Ishikawa (cell line): ENCODE results near the gene OTULIN.

Experiments used
- CEBPB ChIP-seq: IDR thresholded peaks from 2 replicates; pipeline ENCODE4 v1.6.1; 2012
- CREB1 ChIP-seq: IDR thresholded peaks from 2 replicates; pipeline ENCODE4 v1.6.1; 2012; ENCODE audit warnings: low read depth
- EGR1 ChIP-seq: IDR thresholded peaks from 2 replicates; pipeline ENCODE4 v1.6.1; 2012
- EP300 ChIP-seq: IDR thresholded peaks from 2 replicates; pipeline ENCODE4 v1.6.1; 2012; ENCODE audit warnings: borderline replicate concordance
- FOXM1 ChIP-seq: IDR thresholded peaks from 2 replicates; pipeline ENCODE4 v1.6.1; 2012; ENCODE audit warnings: low read depth, borderline replicate concordance
- MAX ChIP-seq: IDR thresholded peaks from 2 replicates; pipeline ENCODE4 v1.6.1; 2012
- NFIC ChIP-seq: IDR thresholded peaks from 2 replicates; pipeline ENCODE4 v1.6.1; 2012
- RAD21 ChIP-seq: IDR thresholded peaks from 2 replicates; pipeline ENCODE4 v1.6.1; 2012; ENCODE audit warnings: low read depth
- REST ChIP-seq: IDR thresholded peaks from 2 replicates; pipeline ENCODE4 v1.6.1; 2012; ENCODE audit warnings: low read depth, mild to moderate bottlenecking
- TAF1 ChIP-seq: IDR thresholded peaks from 2 replicates; pipeline ENCODE4 v1.6.1; 2012; ENCODE audit warnings: low read depth, mild to moderate bottlenecking
- TCF12 ChIP-seq: IDR thresholded peaks from 2 replicates; pipeline ENCODE4 v1.6.1; 2012; ENCODE audit warnings: low read depth
- TEAD4 ChIP-seq: IDR thresholded peaks from 2 replicates; pipeline ENCODE4 v1.6.1; 2012
- USF1 ChIP-seq: IDR thresholded peaks from 2 replicates; pipeline ENCODE4 v1.6.1; 2012
- YY1 ChIP-seq: IDR thresholded peaks from 2 replicates; pipeline ENCODE4 v1.6.1; 2012; ENCODE audit warnings: low read depth
- ZBTB7A ChIP-seq: IDR thresholded peaks from 2 replicates; pipeline ENCODE4 v1.6.1; 2012; ENCODE audit warnings: low read depth

OTULIN gene

GRCh38 chr5:14707811-14708390, 43.4 kb downstream of the OTULIN start:
- no peak for TF ChIP-seq EGR1
- no peak for TF ChIP-seq MAX
- TF ChIP-seq YY1: no peak
- TF ChIP-seq NFIC: no peak
- no peak for TF ChIP-seq TEAD4

- TF ChIP-seq TCF12 (no peak), ZBTB7A (no peak), USF1 (no peak), RAD21 (no peak), FOXM1 (no peak), TAF1 (no peak), NFIC (no peak), MAX (no peak), EGR1 (no peak), YY1 (no peak), REST (no peak), CREB1 (no peak), TEAD4 (no peak), CEBPB (no peak), EP300 (no peak)
Observed at GRCh38 chr5:14708551-14708950, 44.0 kb downstream of the OTULIN start.

- TF ChIP-seq USF1 (no peak), TAF1 (no peak), CEBPB (no peak), REST (no peak), CREB1 (no peak), NFIC (no peak), TCF12 (no peak), EP300 (no peak), ZBTB7A (no peak), MAX (no peak), RAD21 (no peak)
Observed at GRCh38 chr5:14710313-14710994, 45.9 kb downstream of the OTULIN start.

GRCh38 chr5:14712131-14712530, 47.6 kb downstream of the OTULIN start:
- no peak for TF ChIP-seq REST
- TF ChIP-seq TCF12: no peak
- no peak for TF ChIP-seq YY1
- TF ChIP-seq NFIC: no peak
- TF ChIP-seq CREB1: no peak
- TF ChIP-seq MAX: no peak
- TF ChIP-seq TEAD4: no peak
- no peak for TF ChIP-seq USF1
- TF ChIP-seq CEBPB: no peak
- TF ChIP-seq FOXM1: no peak
- no peak for TF ChIP-seq ZBTB7A
